Calu3 (cell line): ENCODE results near the gene ZBTB8OS. TPM values are rescaled to one million over a fixed set of nuclear protein-coding genes. Genes with fewer than 3 reads are reported as not detected.

Source experiments
- BruUV-seq: library from RNA; stranded (reverse); fragments of 400-500 nt; replicated peaks from 2 replicates; lab custom pipeline; 2021; lab: Mats Ljungman, UMichigan
- CTCF ChIA-PET: fragments of 300-600 bp; sonication (Branson Sonifier 250); formaldehyde crosslinking; loops from one replicate; lab custom pipeline; 2022; ENCODE audit warnings: antibody characterized with exemption; lab: Charles Lee
- DNase-seq: peaks from one replicate; pipeline ENCODE4 v3.0.0; 2022
- H3K27ac Mint-ChIP-seq: one replicate; pipeline ENCODE4 v1.8.0; 2022; ENCODE audit warnings: mixed read lengths; ENCODE audit not compliant: unreplicated experiment
- H3K27me3 Mint-ChIP-seq: one replicate; pipeline ENCODE4 v1.8.0; 2022; ENCODE audit warnings: mixed read lengths; ENCODE audit not compliant: unreplicated experiment
- H3K36me3 Mint-ChIP-seq: one replicate; pipeline ENCODE4 v1.8.0; 2022; ENCODE audit warnings: mild to moderate bottlenecking, moderate library complexity, mixed read lengths; ENCODE audit not compliant: insufficient read depth, unreplicated experiment
- H3K4me1 Mint-ChIP-seq: one replicate; pipeline ENCODE4 v1.8.0; 2022; ENCODE audit warnings: mild to moderate bottlenecking, low read depth, mixed read lengths; ENCODE audit not compliant: unreplicated experiment
- H3K4me3 Mint-ChIP-seq: one replicate; pipeline ENCODE4 v1.8.0; 2022; ENCODE audit warnings: mild to moderate bottlenecking, low read depth, moderate library complexity, mixed read lengths; ENCODE audit not compliant: unreplicated experiment
- H3K9me3 Mint-ChIP-seq: one replicate; pipeline ENCODE4 v1.8.0; 2022; ENCODE audit warnings: low read depth, mixed read lengths; ENCODE audit not compliant: unreplicated experiment
- intact Hi-C: fragments of 100-400 bp; cut with micrococcal nuclease; formaldehyde crosslinking; loops from one replicate; pipeline ENCODE4 v1.10.0; 2022; ENCODE audit not compliant: unreplicated experiment
- total RNA-seq: library from RNA; stranded (reverse); gene quantifications from 2 replicates; pipeline ENCODE4 v1.2.3, GENCODE V29; 2022
- TF ChIP-seq, protein P1 (sequence below): fragments of 200-600 bp; IDR thresholded peaks from one replicate; pipeline ENCODE4 v1.8.0; 2022; ENCODE audit warnings: antibody characterized with exemption; ENCODE audit not compliant: unreplicated experiment

The ZBTB8OS gene
- total RNA-seq, 1 experiment from 2014 or later, result 51.6 TPM

DNA sequence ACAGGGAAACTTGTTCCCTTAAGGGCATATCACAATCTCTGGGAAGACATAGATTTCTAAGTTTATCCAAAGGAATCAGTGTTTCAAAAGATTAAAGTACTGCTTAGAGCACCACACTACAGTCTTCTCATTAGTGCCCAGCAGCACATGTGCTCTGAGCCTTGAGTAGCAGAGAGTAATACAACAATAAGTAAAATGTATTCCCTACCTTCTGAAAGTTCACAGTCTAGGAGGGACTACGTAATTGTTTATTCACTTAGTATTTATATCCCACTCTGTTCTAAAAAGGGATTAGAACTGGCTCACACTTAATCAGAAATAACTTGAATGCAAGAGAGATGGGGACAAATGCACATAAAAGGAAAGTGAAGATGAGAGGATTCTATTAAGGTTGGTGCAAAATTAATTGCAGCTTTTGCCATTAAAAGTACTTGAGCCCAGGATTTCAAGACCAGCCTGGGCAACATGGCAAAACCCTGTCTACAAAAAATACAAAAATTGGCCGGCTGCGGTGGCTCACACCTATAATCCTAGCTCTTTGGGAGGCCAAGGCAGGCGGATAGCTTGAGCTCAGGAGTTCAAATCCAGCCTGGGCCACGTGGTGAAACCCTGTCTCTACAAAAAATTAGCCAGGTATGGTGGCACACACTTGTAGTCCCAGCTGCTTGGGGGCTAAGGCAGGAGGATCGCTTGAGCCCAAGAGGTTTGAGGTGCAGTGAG, 43.3 kb upstream of the ZBTB8OS start:
- BruUV-seq, result no TSS peak
- TF ChIP-seq, protein P1, sequence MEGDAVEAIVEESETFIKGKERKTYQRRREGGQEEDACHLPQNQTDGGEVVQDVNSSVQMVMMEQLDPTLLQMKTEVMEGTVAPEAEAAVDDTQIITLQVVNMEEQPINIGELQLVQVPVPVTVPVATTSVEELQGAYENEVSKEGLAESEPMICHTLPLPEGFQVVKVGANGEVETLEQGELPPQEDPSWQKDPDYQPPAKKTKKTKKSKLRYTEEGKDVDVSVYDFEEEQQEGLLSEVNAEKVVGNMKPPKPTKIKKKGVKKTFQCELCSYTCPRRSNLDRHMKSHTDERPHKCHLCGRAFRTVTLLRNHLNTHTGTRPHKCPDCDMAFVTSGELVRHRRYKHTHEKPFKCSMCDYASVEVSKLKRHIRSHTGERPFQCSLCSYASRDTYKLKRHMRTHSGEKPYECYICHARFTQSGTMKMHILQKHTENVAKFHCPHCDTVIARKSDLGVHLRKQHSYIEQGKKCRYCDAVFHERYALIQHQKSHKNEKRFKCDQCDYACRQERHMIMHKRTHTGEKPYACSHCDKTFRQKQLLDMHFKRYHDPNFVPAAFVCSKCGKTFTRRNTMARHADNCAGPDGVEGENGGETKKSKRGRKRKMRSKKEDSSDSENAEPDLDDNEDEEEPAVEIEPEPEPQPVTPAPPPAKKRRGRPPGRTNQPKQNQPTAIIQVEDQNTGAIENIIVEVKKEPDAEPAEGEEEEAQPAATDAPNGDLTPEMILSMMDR, result no peak
- H3K36me3 Mint-ChIP-seq, result no peaks in the 10 kb centered on the region
- intact Hi-C loops, result no loop called here
- H3K9me3 Mint-ChIP-seq, result no peaks in the 10 kb centered on the region
- H3K27ac Mint-ChIP-seq, result no peak overlapping the region
- CTCF ChIA-PET, result no interaction called here
- no peak for DNase-seq
- peaks cover 9% of the 10 kb centered on the region for H3K4me1 Mint-ChIP-seq
- no peak overlapping the region for H3K4me3 Mint-ChIP-seq
- H3K27me3 Mint-ChIP-seq, result no peaks in the 10 kb centered on the region

DNA sequence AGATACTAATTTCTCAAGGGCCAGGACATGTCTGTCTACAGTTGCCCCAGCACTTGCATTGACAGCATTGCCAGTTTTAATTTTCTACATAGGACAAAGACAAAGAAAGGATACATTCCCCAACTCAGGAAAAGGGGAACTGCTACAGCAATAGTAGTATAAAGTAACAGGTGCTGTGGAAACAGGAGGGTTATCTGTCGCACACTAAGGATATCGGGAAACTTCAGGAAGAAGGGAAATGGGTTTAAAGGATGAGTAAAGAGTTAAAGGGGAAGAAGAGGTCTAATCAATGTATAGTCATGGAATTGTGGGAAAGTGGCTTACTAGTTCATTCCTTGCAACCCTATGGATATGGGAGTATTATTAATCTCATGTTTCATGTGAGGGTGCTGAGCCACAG, 36.0 kb upstream of the ZBTB8OS start:
- Mint-ChIP-seq H3K9me3 (no peaks in the 10 kb centered on the region), H3K27ac (no peak overlapping the region), H3K4me3 (no peak overlapping the region), H3K4me1 (no peaks in the 10 kb centered on the region), H3K27me3 (no peaks in the 10 kb centered on the region), H3K36me3 (peaks cover 28% of the 10 kb centered on the region)
- DNase-seq, result no peak
- TF ChIP-seq, protein P1, result no peak
- intact Hi-C loops, result no loop called here
- BruUV-seq, result no TSS peak
- CTCF ChIA-PET, result interaction anchor here (0.6 kb wide), 2 partner anchors 8 to 12 kb away, joined by 6 to 9 read pairs; no protein-coding TSS in a partner anchor

DNA sequence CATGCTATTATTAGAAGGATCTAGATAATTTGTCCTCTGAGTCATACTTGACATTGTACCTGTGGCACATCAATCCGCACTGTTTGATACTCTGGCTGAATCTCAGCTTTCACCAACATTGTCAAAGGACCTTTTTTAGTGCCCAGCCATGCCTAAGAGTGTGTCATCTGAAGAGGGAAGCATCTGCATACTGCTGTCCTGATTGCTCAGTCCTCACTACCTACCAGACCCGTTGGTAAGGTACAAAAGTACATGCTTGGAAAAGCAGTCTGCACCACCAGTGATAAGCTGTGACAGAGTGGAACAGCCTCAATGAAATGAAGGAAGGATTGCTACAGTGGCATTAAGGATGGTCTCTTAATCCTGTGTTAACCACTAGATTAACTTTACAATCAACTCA, 35.1 kb upstream of the ZBTB8OS start:
- no peak for DNase-seq
- Mint-ChIP-seq H3K27ac (no peak overlapping the region), H3K27me3 (no peaks in the 10 kb centered on the region), H3K36me3 (peaks cover 37% of the 10 kb centered on the region), H3K4me3 (no peak overlapping the region), H3K4me1 (no peaks in the 10 kb centered on the region), H3K9me3 (no peaks in the 10 kb centered on the region)
- no TSS peak for BruUV-seq
- intact Hi-C loops, result no loop called here
- TF ChIP-seq, protein P1, result no peak
- CTCF ChIA-PET, result no interaction called here

DNA sequence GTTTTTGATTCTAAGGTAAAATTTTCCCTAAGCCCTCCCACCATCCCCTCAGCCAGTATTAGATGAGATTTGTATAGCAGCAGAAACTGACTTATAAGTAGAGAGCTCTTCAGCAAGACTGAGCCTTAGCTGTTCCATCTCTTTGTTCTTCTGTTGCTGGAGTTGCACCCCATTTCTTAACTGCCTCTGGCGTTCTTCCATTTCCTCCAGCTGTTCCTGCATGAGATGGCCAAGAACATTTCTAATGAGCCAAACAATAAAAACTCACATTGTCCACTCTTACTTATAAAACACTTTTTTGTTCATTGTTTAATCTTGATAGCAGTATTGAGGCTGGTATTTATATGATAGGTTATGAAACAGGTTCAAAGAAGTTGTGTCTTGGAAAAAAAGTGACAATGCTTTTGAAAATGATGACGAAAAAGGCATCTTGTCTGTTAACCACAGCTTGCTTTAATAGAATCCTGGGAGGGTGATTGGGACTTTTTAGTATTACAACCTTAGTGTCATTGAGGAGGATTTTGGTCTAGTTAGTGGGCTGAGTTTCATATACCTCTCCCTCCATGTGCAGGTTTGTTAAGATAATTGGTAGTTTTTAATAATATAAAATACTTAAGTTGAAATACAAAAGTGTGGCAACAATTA, 33.9 kb upstream of the ZBTB8OS start:
- TF ChIP-seq, protein P1, result no peak
- H3K4me1 Mint-ChIP-seq, result no peaks in the 10 kb centered on the region
- no peak for DNase-seq
- no TSS peak for BruUV-seq
- H3K4me3 Mint-ChIP-seq, result no peak overlapping the region
- no peaks in the 10 kb centered on the region for H3K27me3 Mint-ChIP-seq
- no peaks in the 10 kb centered on the region for H3K9me3 Mint-ChIP-seq
- intact Hi-C loops, result no loop called here
- peaks cover 49% of the 10 kb centered on the region for H3K36me3 Mint-ChIP-seq
- CTCF ChIA-PET, result no interaction called here
- H3K27ac Mint-ChIP-seq, result no peak overlapping the region
